H9 (cell line): ENCODE data around the gene RNF214. TPM values are rescaled to one million over a fixed set of nuclear protein-coding genes. Genes with fewer than 3 reads are reported as not detected.

ENCODE experiments used
- DNase-seq: peaks from one replicate; pipeline ENCODE4 v3.0.0-alpha.2; 2017
- H2AFZ ChIP-seq: one replicate; pipeline ENCODE4 v1.6.1; 2013; ENCODE audit warnings: mild to moderate bottlenecking, low read length, control low read depth, moderate library complexity
- H2AK5ac ChIP-seq: 2 replicates; pipeline ENCODE4 v1.6.1; 2013; ENCODE audit warnings: low read length, control low read depth, mixed read lengths; ENCODE audit not compliant: insufficient read length
- H2BK120ac ChIP-seq: one replicate; pipeline ENCODE4 v1.6.1; 2013; ENCODE audit warnings: low read depth, mild to moderate bottlenecking, low read length, control low read depth, inconsistent platforms; ENCODE audit not compliant: poor library complexity, severe bottlenecking
- H2BK12ac ChIP-seq: 2 replicates; pipeline ENCODE4 v1.6.1; 2013; ENCODE audit warnings: low read length, control low read depth, mixed read lengths, low read depth; ENCODE audit not compliant: insufficient read length
- H2BK15ac ChIP-seq: 2 replicates; pipeline ENCODE4 v1.6.1; 2013; ENCODE audit warnings: low read depth, low read length, control low read depth
- H2BK20ac ChIP-seq: one replicate; pipeline ENCODE4 v1.6.1; 2013; ENCODE audit warnings: low read depth, mild to moderate bottlenecking, low read length, control low read depth, inconsistent platforms; ENCODE audit not compliant: poor library complexity, severe bottlenecking
- H2BK5ac ChIP-seq: 2 replicates; pipeline ENCODE4 v1.6.1; 2013; ENCODE audit warnings: low read length, control low read depth, mixed read lengths; ENCODE audit not compliant: insufficient read length
- H3K14ac ChIP-seq: 2 replicates; pipeline ENCODE4 v1.6.1; 2013; ENCODE audit warnings: low read length, control low read depth; ENCODE audit not compliant: insufficient read depth
- H3K18ac ChIP-seq: 2 replicates; pipeline ENCODE4 v1.6.1; 2013; ENCODE audit warnings: low read depth, mild to moderate bottlenecking, mixed read lengths, low read length, control low read depth; ENCODE audit not compliant: insufficient read length
- H3K23ac ChIP-seq: 2 replicates; pipeline ENCODE4 v1.6.1; 2013; ENCODE audit warnings: low read length, control low read depth, mixed read lengths, low read depth; ENCODE audit not compliant: insufficient read length
- H3K23me2 ChIP-seq: 2 replicates; pipeline ENCODE4 v1.6.1; 2013; ENCODE audit warnings: low read depth, mild to moderate bottlenecking, mixed read lengths, low read length, control low read depth; ENCODE audit not compliant: insufficient read length, poor library complexity, severe bottlenecking
- H3K27ac ChIP-seq: 2 replicates; pipeline ENCODE4 v1.5.1; 2013; ENCODE audit warnings: low read length, control low read depth, mixed read lengths, low read depth; ENCODE audit not compliant: insufficient read length
- H3K27me3 ChIP-seq: 2 replicates; pipeline ENCODE4 v1.6.1; 2013; ENCODE audit warnings: low read length, control low read depth, inconsistent platforms; ENCODE audit not compliant: insufficient read depth
- H3K4ac ChIP-seq: 2 replicates; pipeline ENCODE4 v1.6.1; 2013; ENCODE audit warnings: low read depth, mild to moderate bottlenecking, control low read depth, inconsistent platforms, low read length, moderate library complexity
- H3K4me1 ChIP-seq: 2 replicates; pipeline ENCODE4 v1.6.1; 2013; ENCODE audit warnings: low read length, control low read depth, inconsistent platforms; ENCODE audit not compliant: insufficient read depth
- H3K4me2 ChIP-seq: 2 replicates; pipeline ENCODE4 v1.6.1; 2013; ENCODE audit warnings: low read length, control low read depth, mixed read lengths; ENCODE audit not compliant: insufficient read length, insufficient read depth
- H3K56ac ChIP-seq: 2 replicates; pipeline ENCODE4 v1.6.1; 2013; ENCODE audit warnings: low read depth, mild to moderate bottlenecking, mixed read lengths, low read length, control low read depth; ENCODE audit not compliant: insufficient read length
- H3K79me1 ChIP-seq: 2 replicates; pipeline ENCODE4 v1.6.1; 2013; ENCODE audit warnings: low read depth, mild to moderate bottlenecking, moderate library complexity, low read length, control low read depth, inconsistent platforms; ENCODE audit not compliant: insufficient read depth, poor library complexity, severe bottlenecking
- H3K79me2 ChIP-seq: 2 replicates; pipeline ENCODE4 v1.6.1; 2013; ENCODE audit warnings: low read length, control low read depth, inconsistent platforms; ENCODE audit not compliant: insufficient read depth
- H3K9ac ChIP-seq: 2 replicates; pipeline ENCODE4 v1.6.1; 2013; ENCODE audit warnings: low read length, control low read depth, mixed read lengths; ENCODE audit not compliant: insufficient read length; ENCODE audit errors: extremely low read depth
- H3K9me3 ChIP-seq: one replicate; pipeline ENCODE4 v1.6.1; 2013; ENCODE audit warnings: low read depth, low read length, inconsistent platforms; ENCODE audit not compliant: control insufficient read depth
- H3T11ph ChIP-seq: one replicate; pipeline ENCODE4 v1.6.1; 2013; ENCODE audit warnings: mild to moderate bottlenecking, low read length, control low read depth, inconsistent platforms
- H4K20me1 ChIP-seq: one replicate; pipeline ENCODE4 v1.6.1; 2013; ENCODE audit not compliant: control insufficient read depth, insufficient read length, insufficient read depth
- H4K5ac ChIP-seq: 2 replicates; pipeline ENCODE4 v1.6.1; 2013; ENCODE audit warnings: low read depth, mild to moderate bottlenecking, mixed read lengths, low read length, control low read depth; ENCODE audit not compliant: insufficient read length
- H4K8ac ChIP-seq: replicated peaks from 2 replicates; pipeline ENCODE4 v1.6.1; 2013; ENCODE audit warnings: low read length, control low read depth, mixed read lengths, low read depth; ENCODE audit not compliant: insufficient read length
- H4K91ac ChIP-seq: 2 replicates; pipeline ENCODE4 v1.6.1; 2013; ENCODE audit warnings: low read depth, mild to moderate bottlenecking, moderate library complexity, mixed read lengths, low read length, control low read depth; ENCODE audit not compliant: insufficient read length
- H3K27ac Mint-ChIP-seq, 3 experiments: 2 replicates in 2 of 3; 3 replicates in 1 of 3; pipeline ENCODE4 v1.8.0; 2020 to 2021; ENCODE audit warnings: mixed read lengths in 3 of 3, mild to moderate bottlenecking in 1 of 3, moderate library complexity in 1 of 3
- H3K27me3 Mint-ChIP-seq: 2 replicates; pipeline ENCODE4 v1.8.0; 2021; ENCODE audit warnings: low read depth, mild to moderate bottlenecking, moderate library complexity, mixed read lengths
- H3K36me3 Mint-ChIP-seq, 3 experiments: 2 replicates in 2 of 3; 3 replicates in 1 of 3; pipeline ENCODE4 v1.8.0; 2020 to 2021; ENCODE audit warnings: low read depth in 3 of 3, mixed read lengths in 3 of 3; ENCODE audit not compliant: insufficient read depth in 1 of 3
- H3K4me1 Mint-ChIP-seq, 2 experiments: 2 replicates each; pipeline ENCODE4 v1.8.0; 2020; ENCODE audit warnings: mixed read lengths in 2 of 2
- H3K4me3 Mint-ChIP-seq, 2 experiments: 2 replicates in 1 of 2; 3 replicates in 1 of 2; pipeline ENCODE4 v1.8.0; 2020 to 2021; ENCODE audit warnings: mild to moderate bottlenecking in 2 of 2, mixed read lengths in 2 of 2, moderate library complexity in 1 of 2
- H3K9me3 Mint-ChIP-seq, 2 experiments: 2 replicates in 1 of 2; 3 replicates in 1 of 2; pipeline ENCODE4 v1.8.0; 2020; ENCODE audit warnings: mild to moderate bottlenecking in 2 of 2, mixed read lengths in 2 of 2, moderate library complexity in 1 of 2
- CTCF ChIP-seq: fragments of 200-600 bp; sonication (generic); conservative IDR thresholded peaks from 3 replicates; pipeline ENCODE4 v1.8.0; 2021; ENCODE audit warnings: antibody characterized with exemption, mild to moderate bottlenecking
- WGBS: extraction: QIAGEN DNeasy Blood & Tissue Kit; methylation state at CpG from one replicate; pipeline ENCODE4 v1.1.7; 2013; ENCODE audit warnings: missing lambda C conversion rate, low lambda C conversion rate, mixed read lengths; ENCODE audit not compliant: insufficient read length; ENCODE audit errors: extremely low coverage; 5-methylcytosine and 5-hydroxymethylcytosine counted together
- total RNA-seq: library from RNA; stranded (reverse); gene quantifications from 2 replicates; pipeline ENCODE4 v1.2.1, GENCODE V29; 2021

RNF214 gene
- total RNA-seq, 1 experiment from 2014 or later = 26.0 TPM

GRCh38 chr11:117256573-117256972 is 24.1 kb downstream of the RNF214 start:
- H3K4me1 ChIP-seq = no peaks in the 10 kb centered on the region
- no peak overlapping the region for H3K4me2 ChIP-seq
- no peaks in the 10 kb centered on the region for H3K79me1 ChIP-seq
- H3K4ac ChIP-seq = no peak overlapping the region
- no peak overlapping the region for H3K4me3 Mint-ChIP-seq
- no peak overlapping the region for H2AK5ac ChIP-seq
- H2BK20ac ChIP-seq = no peak overlapping the region
- WGBS = no CpG with 5 or more reads among the region's 2 CpGs
- H4K91ac ChIP-seq = no peak overlapping the region
- no peak overlapping the region for H3K14ac ChIP-seq
- H3K27me3 Mint-ChIP-seq = no peaks in the 10 kb centered on the region
- H4K20me1 ChIP-seq = no peaks in the 10 kb centered on the region
- no peak overlapping the region for H4K5ac ChIP-seq
- H3K9ac ChIP-seq = no peak overlapping the region
- H2AFZ ChIP-seq = no peak overlapping the region
- no peak overlapping the region for H2BK12ac ChIP-seq
- H3K27me3 ChIP-seq = no peaks in the 10 kb centered on the region
- TF ChIP-seq CTCF = no peak
- no peak overlapping the region for H3K18ac ChIP-seq
- no peaks in the 10 kb centered on the region; a peak in 1 of 5 replicates for H3K9me3 Mint-ChIP-seq
- no peaks in the 10 kb centered on the region for H3K23me2 ChIP-seq
- no peak overlapping the region for H3T11ph ChIP-seq
- no peak overlapping the region for H3K27ac Mint-ChIP-seq
- no peaks in the 10 kb centered on the region for H3K4me1 Mint-ChIP-seq
- no peak overlapping the region for H4K8ac ChIP-seq
- H3K9me3 ChIP-seq = no peaks in the 10 kb centered on the region
- no peak overlapping the region for H3K56ac ChIP-seq
- H2BK120ac ChIP-seq = no peak overlapping the region
- no peaks in the 10 kb centered on the region for H3K79me2 ChIP-seq
- H2BK5ac ChIP-seq = no peak overlapping the region
- no peak overlapping the region for H3K23ac ChIP-seq
- H3K36me3 Mint-ChIP-seq = peaks cover 3 to 35% (median 29%) of the 10 kb centered on the region in 3 experiments
- H3K27ac ChIP-seq = no peak overlapping the region
- H2BK15ac ChIP-seq = no peak overlapping the region
- DNase-seq = no peak
